Panc1 (cell line): Measurements from ENCODE around the gene OR9K2. TPM values are rescaled to one million over a fixed set of nuclear protein-coding genes. Genes with fewer than 3 reads are reported as not detected.

Source experiments
- total RNA-seq: library from RNA; stranded (reverse); gene quantifications from one replicate; pipeline ENCODE4 v1.2.1, GENCODE V29; 2021; ENCODE audit not compliant: unreplicated experiment

OR9K2 gene
- total RNA-seq, 1 experiment from 2014 or later, result not detected

Other genes with a start within 250 kb of the OR9K2 start
- 0.51 TPM for gene TESPA1, start 141.6 kb upstream of the OR9K2 start, total RNA-seq
- gene NEUROD4, start 106.4 kb upstream of the OR9K2 start, total RNA-seq, result not detected
- not detected for gene OR10A7, start 94.6 kb downstream of the OR9K2 start, total RNA-seq
- gene OR6C74, start 118.2 kb downstream of the OR9K2 start, total RNA-seq, result not detected
- not detected for gene OR6C6, start 170.2 kb downstream of the OR9K2 start, total RNA-seq
- not detected for gene OR6C1, start 187.9 kb downstream of the OR9K2 start, total RNA-seq
- gene OR6C3, start 204.3 kb downstream of the OR9K2 start, total RNA-seq, result not detected
- gene OR6C75, start 236.6 kb downstream of the OR9K2 start, total RNA-seq, result not detected